ENCODE results near the gene GBE1. TPM values are rescaled to one million over a fixed set of nuclear protein-coding genes. Genes with fewer than 3 reads are reported as not detected.

GBE1 gene
- total and polyA plus RNA-seq, 7 donors = 10.2 to 24.6 (median 12.1) TPM

- no peaks in the 10 kb centered on the region for H3K9me3 ChIP-seq
- H3K36me3 ChIP-seq = no peaks in the 10 kb centered on the region
- H3K27me3 ChIP-seq = no peaks in the 10 kb centered on the region
- TF ChIP-seq POLR2A (IDR thresholded peaks at IDR 0.05) (no peak), CTCF (IDR thresholded peaks at IDR 0.05) (no peak), EP300 (IDR thresholded peaks at IDR 0.05) (no peak), POLR2AphosphoS5 (IDR thresholded peaks at IDR 0.05) (no peak)
- no peak overlapping the region for H3K4me3 ChIP-seq
- H3K4me1 ChIP-seq = no peaks in the 10 kb centered on the region
- DNase-seq = no peak
- H3K27ac ChIP-seq = no peak overlapping the region
- 82% methylated on average over 1 of the region's 1 CpG for WGBS, 2 donors
- intact Hi-C loops (cut with DNase I) = no loop called here
Observed at GRCh38 chr3:81443958-81444357, 317.5 kb downstream of the GBE1 start.

GRCh38 chr3:81443457-81443782 is 318.0 kb downstream of the GBE1 start:
- Histone ChIP-seq H3K36me3 (no peaks in the 10 kb centered on the region), H3K9me3 (no peaks in the 10 kb centered on the region), H3K4me3 (no peak overlapping the region), H3K4me1 (no peaks in the 10 kb centered on the region), H3K27me3 (no peaks in the 10 kb centered on the region), H3K27ac (no peak overlapping the region)
- intact Hi-C loops (cut with DNase I) = no loop called here
- DNase-seq = no peak
- 88 to 90% methylated on average over 3 of the region's 3 CpGs for WGBS, 2 donors
- TF ChIP-seq POLR2A (IDR thresholded peaks at IDR 0.05) = no peak
- no peak for TF ChIP-seq CTCF (IDR thresholded peaks at IDR 0.05)
- no peak for TF ChIP-seq POLR2AphosphoS5 (IDR thresholded peaks at IDR 0.05)
- no peak for TF ChIP-seq EP300 (IDR thresholded peaks at IDR 0.05)

- intact Hi-C loops (cut with DNase I) = no loop called here
- no peak overlapping the region for H3K4me3 ChIP-seq
- H3K27ac ChIP-seq = no peak overlapping the region
- no peaks in the 10 kb centered on the region for H3K4me1 ChIP-seq
- DNase-seq = no peak
- H3K36me3 ChIP-seq = no peaks in the 10 kb centered on the region
- H3K9me3 ChIP-seq = no peaks in the 10 kb centered on the region
- no peaks in the 10 kb centered on the region for H3K27me3 ChIP-seq
- TF ChIP-seq POLR2A (IDR thresholded peaks at IDR 0.05) = no peak
- no peak for TF ChIP-seq EP300 (IDR thresholded peaks at IDR 0.05)
- no peak for TF ChIP-seq POLR2AphosphoS5 (IDR thresholded peaks at IDR 0.05)
- TF ChIP-seq CTCF (IDR thresholded peaks at IDR 0.05) = no peak
- WGBS, 2 donors = 52 to 79% methylated on average over 9 of the region's 9 CpGs
Observed at GRCh38 chr3:81442758-81443456, 318.5 kb downstream of the GBE1 start.

GRCh38 chr3:81440661-81441060 is 320.8 kb downstream of the GBE1 start:
- Histone ChIP-seq H3K9me3 (no peaks in the 10 kb centered on the region), H3K27me3 (no peaks in the 10 kb centered on the region), H3K36me3 (no peaks in the 10 kb centered on the region), H3K27ac (no peak overlapping the region), H3K4me3 (no peak overlapping the region), H3K4me1 (no peaks in the 10 kb centered on the region)
- TF ChIP-seq CTCF (IDR thresholded peaks at IDR 0.05) (no peak), POLR2AphosphoS5 (IDR thresholded peaks at IDR 0.05) (no peak), POLR2A (IDR thresholded peaks at IDR 0.05) (no peak), EP300 (IDR thresholded peaks at IDR 0.05) (no peak)
- intact Hi-C loops (cut with DNase I) = no loop called here
- WGBS, 2 donors = 85 to 88% methylated on average over 3 of the region's 3 CpGs
- no peak for DNase-seq

Small RNAs within 50 kb of the gene (small RNA-seq; reads per million reads assigned to genes)
- 0 reads per million in 3 donors for gene AC017015.1
- gene RNU2-28P = 0 to 0.11 (median 0) reads per million in 3 donors

Measured in sigmoid colon (tissue), 7 donors.